A549 treated with DMSO at 1 μM for 4 hours (cell line): ENCODE measurements around the gene TMEM38B. TPM values are rescaled to one million over a fixed set of nuclear protein-coding genes. Genes with fewer than 3 reads are reported as not detected.

Experiments used
- total RNA-seq: library from RNA; stranded (reverse); fragments of 200-300 nt; extraction: Qiagen RNA extraction; gene quantifications from 5 replicates; pipeline ENCODE4 v1.2.3, GENCODE V29; 2022; ENCODE audit warnings: low read depth

The TMEM38B gene, protein sequence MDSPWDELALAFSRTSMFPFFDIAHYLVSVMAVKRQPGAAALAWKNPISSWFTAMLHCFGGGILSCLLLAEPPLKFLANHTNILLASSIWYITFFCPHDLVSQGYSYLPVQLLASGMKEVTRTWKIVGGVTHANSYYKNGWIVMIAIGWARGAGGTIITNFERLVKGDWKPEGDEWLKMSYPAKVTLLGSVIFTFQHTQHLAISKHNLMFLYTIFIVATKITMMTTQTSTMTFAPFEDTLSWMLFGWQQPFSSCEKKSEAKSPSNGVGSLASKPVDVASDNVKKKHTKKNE
- total RNA-seq: 13.9 to 19.4 TPM (median 18.1 TPM) in 5 replicates

DNA sequence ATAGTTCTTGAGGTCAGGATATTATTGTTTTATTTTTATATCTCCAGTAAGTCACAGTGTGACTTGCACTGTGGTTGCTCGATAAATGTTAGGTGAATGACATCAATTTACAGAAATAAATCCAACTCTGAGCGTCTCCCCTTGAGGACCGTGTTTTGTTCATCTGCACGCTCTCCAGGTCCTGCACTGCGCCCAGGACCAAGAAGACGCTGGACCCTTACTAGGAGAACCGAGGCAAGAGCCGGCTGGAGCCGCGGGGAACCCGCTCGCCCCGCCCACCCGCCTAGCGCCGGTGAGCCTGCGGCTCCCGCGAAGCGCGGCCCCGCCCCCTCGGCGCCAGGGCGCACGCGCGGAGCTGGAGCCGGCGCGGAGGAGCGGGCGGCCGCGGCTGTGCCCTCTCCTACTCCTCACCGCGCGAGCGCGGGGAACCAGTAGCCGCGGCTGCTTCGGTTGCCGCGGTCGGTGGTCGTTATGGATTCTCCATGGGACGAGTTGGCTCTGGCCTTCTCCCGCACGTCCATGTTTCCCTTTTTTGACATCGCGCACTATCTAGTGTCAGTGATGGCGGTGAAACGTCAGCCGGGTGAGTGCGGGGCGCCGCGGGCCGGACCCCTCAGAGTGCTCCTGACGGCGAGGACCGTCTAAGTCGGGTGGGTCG, at the start of gene TMEM38B:
Gene TMEM38B, plus strand, starts transcription at position 352 of the 658 bp plus-strand sequence. Its CDS starts 120 bp downstream, at position 472.

GRCh38 chr9:105662184-105663104, 31.9 kb upstream of the TMEM38B start, which contains the start of gene TAL2:
TSS of gene TAL2 (plus strand) at chr9:105662457. CDS start at chr9:105662497, 40 bp downstream.

Other genes with a start within 250 kb of the TMEM38B start
- 3.2 to 4.9 TPM (median 4.3 TPM) in 5 replicates for gene FSD1L, start 246.5 kb upstream of the TMEM38B start, total RNA-seq
- gene FKTN, start 136.4 kb upstream of the TMEM38B start, total RNA-seq: 5.4 to 9.3 TPM (median 8.3 TPM) in 5 replicates
- 0.16 to 0.37 TPM (median 0.28 TPM) in 3 of 5 replicates, not detected in the others for gene TAL2, start 32.1 kb upstream of the TMEM38B start, total RNA-seq